Thyroid gland (tissue), 4 donors: ENCODE measurements around the gene TOR1A. TPM values are rescaled to one million over a fixed set of nuclear protein-coding genes. Genes with fewer than 3 reads are reported as not detected.

Experiments
- DNase-seq, 2 donors: peaks; one replicate each; pipeline ENCODE4 v3.0.0-alpha.2; 2019
- H3K27ac ChIP-seq, 3 donors: fragments of 200-600 bp; sonication (generic); 1 replicate in 2 of 3; 2 replicates in 1 of 3; pipeline ENCODE4 v1.5.1; 2016 to 2019; ENCODE audit warnings: mild to moderate bottlenecking in 1 of 3, moderate library complexity in 1 of 3
- H3K27me3 ChIP-seq: fragments of 200-600 bp; sonication (generic); one replicate; pipeline ENCODE4 v1.5.1; 2019
- H3K36me3 ChIP-seq, 2 donors: fragments of 200-600 bp; sonication (generic); one replicate each; pipeline ENCODE4 v1.5.1; 2016 to 2019
- H3K4me1 ChIP-seq, 2 donors: fragments of 200-600 bp; sonication (generic); one replicate each; pipeline ENCODE4 v1.5.1; 2017 to 2019
- H3K4me3 ChIP-seq, 3 donors: fragments of 200-600 bp; sonication (generic); replicated peaks in 1 of 3; 1 replicate in 2 of 3; 2 replicates in 1 of 3; pipeline ENCODE4 v1.5.1; 2016; ENCODE audit warnings: mild to moderate bottlenecking in 1 of 3
- H3K9me3 ChIP-seq: fragments of 200-600 bp; sonication (generic); one replicate; pipeline ENCODE4 v1.5.1; 2017
- POLR2A ChIP-seq, 2 donors: fragments of 450-650 bp; IDR thresholded peaks; one replicate each; pipeline ENCODE4 v1.6.1; 2017; ENCODE audit warnings: antibody characterized with exemption in 2 of 2, mild to moderate bottlenecking in 2 of 2, moderate library complexity in 1 of 2
- WGBS, 2 donors: methylation state at CpG; one replicate each; pipeline ENCODE4 v1.1.5; 2017; 5-methylcytosine and 5-hydroxymethylcytosine counted together
- intact Hi-C: fragments of 100-400 bp; cut with DNase I; formaldehyde crosslinking; loops from one replicate; pipeline ENCODE4 v1.15.1; 2023
- total RNA-seq, 4 donors: library from RNA; depleted of rRNA; stranded (reverse); fragments of >200 nt; gene quantifications; one replicate each; pipeline ENCODE4 v1.2.3, GENCODE V29; 2016
- TF ChIP-seq, protein P1 (sequence below), 6 experiments: fragments of 200-600 bp in 3 of 6; fragments of 450-650 bp in 3 of 6; sonication (generic) in 3 of 6; IDR thresholded peaks; one replicate each; pipeline ENCODE4 v1.5.1; 2016 to 2019; ENCODE audit warnings: antibody characterized with exemption in 6 of 6, mild to moderate bottlenecking in 2 of 6, inconsistent platforms in 1 of 6, moderate library complexity in 1 of 6

TOR1A gene
- total RNA-seq, 4 donors from 2014 or later: 30.0 to 61.2 (median 42.8) TPM

DNA sequence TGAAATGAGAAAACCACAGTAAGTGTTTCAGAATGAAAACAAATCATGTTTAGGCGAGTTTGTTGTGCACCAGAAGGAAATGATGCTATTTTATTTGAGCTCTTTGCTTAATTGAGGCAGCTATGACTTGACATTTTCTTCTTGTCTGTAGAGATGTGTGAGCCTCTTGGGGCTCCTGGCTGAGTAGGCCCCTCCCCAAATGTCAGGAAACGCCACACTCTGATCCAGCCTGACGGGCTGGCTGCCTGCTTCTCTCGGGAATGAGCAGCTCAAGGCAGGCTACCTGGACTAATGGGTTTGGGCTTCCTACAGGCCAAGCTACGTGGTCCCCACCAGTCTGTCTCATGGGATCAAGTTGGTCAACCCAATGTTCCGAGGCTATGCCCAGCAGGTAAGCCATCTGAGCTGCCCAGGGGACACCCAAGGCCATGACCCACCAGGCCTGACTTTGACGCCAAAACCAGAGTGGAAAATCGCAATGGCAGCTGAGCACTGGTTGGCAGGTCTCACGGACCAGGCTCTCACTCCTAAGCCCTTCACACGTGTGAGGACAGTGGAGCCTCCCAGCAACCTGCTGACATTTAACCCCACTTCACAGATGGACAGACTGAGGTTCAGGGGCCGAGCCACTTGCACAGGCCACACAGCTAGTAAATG is 41.2 kb upstream of the TOR1A start:
- peaks cover 30 to 43% of the 10 kb centered on the region in 2 donors for H3K36me3 ChIP-seq
- no peaks in the 10 kb centered on the region for H3K4me1 ChIP-seq
- WGBS, 2 donors: 50 to 68% methylated on average over 2 to 11 of the region's 11 CpGs
- no peaks in the 10 kb centered on the region for H3K27me3 ChIP-seq
- H3K9me3 ChIP-seq: no peaks in the 10 kb centered on the region
- H3K27ac ChIP-seq: no peak overlapping the region
- no peak for DNase-seq
- TF ChIP-seq, protein P1, sequence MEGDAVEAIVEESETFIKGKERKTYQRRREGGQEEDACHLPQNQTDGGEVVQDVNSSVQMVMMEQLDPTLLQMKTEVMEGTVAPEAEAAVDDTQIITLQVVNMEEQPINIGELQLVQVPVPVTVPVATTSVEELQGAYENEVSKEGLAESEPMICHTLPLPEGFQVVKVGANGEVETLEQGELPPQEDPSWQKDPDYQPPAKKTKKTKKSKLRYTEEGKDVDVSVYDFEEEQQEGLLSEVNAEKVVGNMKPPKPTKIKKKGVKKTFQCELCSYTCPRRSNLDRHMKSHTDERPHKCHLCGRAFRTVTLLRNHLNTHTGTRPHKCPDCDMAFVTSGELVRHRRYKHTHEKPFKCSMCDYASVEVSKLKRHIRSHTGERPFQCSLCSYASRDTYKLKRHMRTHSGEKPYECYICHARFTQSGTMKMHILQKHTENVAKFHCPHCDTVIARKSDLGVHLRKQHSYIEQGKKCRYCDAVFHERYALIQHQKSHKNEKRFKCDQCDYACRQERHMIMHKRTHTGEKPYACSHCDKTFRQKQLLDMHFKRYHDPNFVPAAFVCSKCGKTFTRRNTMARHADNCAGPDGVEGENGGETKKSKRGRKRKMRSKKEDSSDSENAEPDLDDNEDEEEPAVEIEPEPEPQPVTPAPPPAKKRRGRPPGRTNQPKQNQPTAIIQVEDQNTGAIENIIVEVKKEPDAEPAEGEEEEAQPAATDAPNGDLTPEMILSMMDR (IDR thresholded peaks at IDR 0.05): no peak
- TF ChIP-seq POLR2A (IDR thresholded peaks at IDR 0.05): no peak
- intact Hi-C loops: no loop called here
- no peak overlapping the region for H3K4me3 ChIP-seq

DNA sequence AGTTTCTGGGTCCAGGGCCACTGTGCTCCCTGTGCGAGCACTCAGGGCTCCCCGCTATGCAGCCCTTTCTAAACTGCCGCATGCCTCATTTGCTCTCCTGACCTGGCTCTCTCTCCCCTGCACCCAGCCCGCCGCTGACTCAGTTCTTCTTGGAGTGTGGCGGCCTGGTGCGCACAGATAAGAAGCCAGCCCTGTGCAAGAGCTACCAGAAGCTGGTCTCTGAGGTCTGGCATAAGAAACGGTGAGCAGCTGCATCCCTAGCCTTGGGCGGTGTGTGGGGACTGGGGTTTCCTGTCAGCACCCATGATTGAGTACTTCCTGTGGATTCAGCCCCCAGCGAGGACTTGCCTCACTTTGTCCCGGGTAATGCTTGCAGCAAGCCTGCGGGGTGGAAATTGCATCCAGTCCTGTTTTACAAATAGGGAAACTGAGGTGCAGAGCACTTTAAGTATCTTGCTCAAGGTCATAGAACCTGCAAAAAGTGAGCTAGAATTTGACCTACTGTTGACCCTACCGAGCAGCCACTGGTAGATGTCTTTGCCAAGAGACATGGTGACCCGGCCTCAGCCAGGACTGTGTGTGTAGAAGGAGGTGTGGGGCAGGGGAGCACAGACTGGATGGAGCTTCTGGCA is 39.2 kb upstream of the TOR1A start:
- TF ChIP-seq, protein P1 (IDR thresholded peaks at IDR 0.05): no peak
- TF ChIP-seq POLR2A (IDR thresholded peaks at IDR 0.05): no peak
- Histone ChIP-seq H3K27me3 (no peaks in the 10 kb centered on the region), H3K4me1 (no peaks in the 10 kb centered on the region), H3K4me3 (no peak overlapping the region), H3K9me3 (no peaks in the 10 kb centered on the region), H3K27ac (no peak overlapping the region), H3K36me3 (peaks cover 35 to 43% of the 10 kb centered on the region in 2 donors)
- intact Hi-C loops: no loop called here
- 84 to 87% methylated on average over 14 of the region's 14 CpGs for WGBS, 2 donors
- DNase-seq: no peak

DNA sequence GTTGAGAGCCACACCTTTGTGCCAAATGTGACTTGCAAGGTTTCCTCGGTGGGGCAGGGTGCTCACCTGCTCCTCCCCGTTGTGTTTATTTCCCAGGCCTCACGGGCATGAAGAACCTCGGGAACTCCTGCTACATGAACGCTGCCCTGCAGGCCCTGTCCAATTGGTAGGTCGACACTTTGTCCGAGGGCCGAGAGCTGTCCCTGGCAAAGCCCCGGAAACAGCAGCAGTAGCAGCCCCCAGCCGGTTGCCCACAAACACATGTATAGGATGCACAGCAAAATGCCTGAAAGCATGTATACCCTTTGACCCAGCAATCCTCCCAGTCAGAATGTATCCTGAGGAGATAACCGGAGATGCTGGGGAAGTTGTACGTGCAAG is 37.5 kb upstream of the TOR1A start:
- Histone ChIP-seq H3K4me3 (no peak overlapping the region), H3K4me1 (no peaks in the 10 kb centered on the region), H3K36me3 (peaks cover 41 to 48% of the 10 kb centered on the region in 2 donors), H3K27ac (no peak overlapping the region), H3K9me3 (no peaks in the 10 kb centered on the region), H3K27me3 (no peaks in the 10 kb centered on the region)
- no peak for TF ChIP-seq POLR2A (IDR thresholded peaks at IDR 0.05)
- TF ChIP-seq, protein P1 (IDR thresholded peaks at IDR 0.05): no peak
- WGBS, 2 donors: 84 to 86% methylated on average over 12 of the region's 12 CpGs
- DNase-seq: no peak
- intact Hi-C loops: no loop called here

DNA sequence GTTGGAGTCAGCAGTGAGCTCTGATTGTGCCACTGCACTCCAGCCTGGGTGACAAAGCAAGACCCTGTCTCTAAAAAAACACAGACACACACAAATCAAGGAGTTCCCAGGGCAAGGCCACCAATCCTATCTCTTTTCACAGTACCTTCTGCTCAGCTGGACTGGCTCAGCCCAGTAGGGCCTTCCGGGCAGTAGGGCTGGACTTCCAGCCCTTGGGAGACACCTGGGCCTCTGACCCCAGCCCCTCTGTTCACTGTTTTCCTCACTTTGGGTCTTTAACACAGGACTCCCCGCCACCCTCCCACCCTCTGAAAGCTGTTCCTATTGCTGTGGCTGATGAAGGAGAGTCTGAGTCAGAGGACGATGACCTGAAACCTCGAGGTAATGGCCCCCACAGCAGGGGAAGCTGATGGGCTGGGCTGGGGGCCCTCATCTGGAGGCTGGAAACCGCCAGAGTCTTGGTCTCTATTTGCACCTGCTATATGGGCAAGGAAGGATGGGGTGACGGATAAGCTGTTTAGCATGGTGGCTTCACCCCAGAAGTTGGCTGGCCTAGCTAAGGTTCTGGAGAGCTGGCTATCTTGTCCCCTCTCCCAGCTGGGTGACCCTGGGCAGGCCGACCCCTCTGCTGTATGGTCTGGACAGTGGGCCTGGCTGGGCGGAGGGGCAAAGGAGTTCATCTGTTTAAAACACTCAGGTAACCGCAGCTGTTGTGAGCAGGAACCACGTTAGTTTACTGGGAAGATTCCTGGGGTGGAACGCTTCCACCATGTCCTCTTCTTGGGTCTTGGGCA is 36.9 kb upstream of the TOR1A start:
- intact Hi-C loops: no loop called here
- H3K27me3 ChIP-seq: no peaks in the 10 kb centered on the region
- H3K9me3 ChIP-seq: no peaks in the 10 kb centered on the region
- no peak overlapping the region for H3K4me3 ChIP-seq
- no peak overlapping the region for H3K27ac ChIP-seq
- DNase-seq: no peak
- peaks cover 47 to 48% of the 10 kb centered on the region in 2 donors for H3K36me3 ChIP-seq
- TF ChIP-seq POLR2A (IDR thresholded peaks at IDR 0.05): no peak
- TF ChIP-seq, protein P1 (IDR thresholded peaks at IDR 0.05): no peak
- no peaks in the 10 kb centered on the region for H3K4me1 ChIP-seq
- WGBS, 2 donors: 79% methylated on average over 11 of the region's 11 CpGs
